GM19193 (cell line): ENCODE results near the gene LACTB.

ENCODE experiments used
- POLR2A ChIP-seq: IDR thresholded peaks from 4 replicates; pipeline ENCODE4 v1.6.1; 2011; ENCODE audit not compliant: insufficient read depth, insufficient read length; ENCODE audit errors: extremely low read depth

The LACTB gene

GRCh38 chr15:63109920-63110319 lies 11.7 kb upstream of the LACTB start:
- no peak for TF ChIP-seq POLR2A

- no peak for TF ChIP-seq POLR2A
Observed at GRCh38 chr15:63110428-63111026, 11.1 kb upstream of the LACTB start.

- TF ChIP-seq POLR2A: no peak
Observed at GRCh38 chr15:63111481-63111880, 10.2 kb upstream of the LACTB start.

- TF ChIP-seq POLR2A: no peak
Observed at GRCh38 chr15:63112871-63113270, 8.8 kb upstream of the LACTB start.

- no peak for TF ChIP-seq POLR2A
Observed at GRCh38 chr15:63114465-63114864, 7.2 kb upstream of the LACTB start.

GRCh38 chr15:63118854-63119253 lies 2.8 kb upstream of the LACTB start:
- TF ChIP-seq POLR2A: no peak

- no peak for TF ChIP-seq POLR2A
Observed at GRCh38 chr15:63122002-63122875, 578 bp downstream of the LACTB start.

- no peak for TF ChIP-seq POLR2A
Observed at GRCh38 chr15:63124506-63124905, 2.8 kb downstream of the LACTB start.

- TF ChIP-seq POLR2A: no peak
Observed at GRCh38 chr15:63126726-63127125, 5.1 kb downstream of the LACTB start.

GRCh38 chr15:63133786-63134185 lies 12.1 kb downstream of the LACTB start:
- TF ChIP-seq POLR2A: no peak

- TF ChIP-seq POLR2A: no peak
Observed at GRCh38 chr15:63134245-63134985, 12.8 kb downstream of the LACTB start.

GRCh38 chr15:63135281-63135680 lies 13.6 kb downstream of the LACTB start:
- TF ChIP-seq POLR2A: no peak

GRCh38 chr15:63135804-63136203 lies 14.1 kb downstream of the LACTB start:
- TF ChIP-seq POLR2A: no peak

- no peak for TF ChIP-seq POLR2A
Observed at GRCh38 chr15:63136742-63137141, 15.1 kb downstream of the LACTB start.

GRCh38 chr15:63140936-63141335 lies 19.3 kb downstream of the LACTB start:
- TF ChIP-seq POLR2A: no peak
